Activated naive CD8-positive, alpha-beta T cell treated with anti-CD3 and anti-CD28 coated beads, Interleukin-2, amount 50 U/mL, for 24 hours (primary cell): Measurements from ENCODE around the gene ACTRT2.

ENCODE experiments used
- ATAC-seq: fragments of 150-1000 bp; cut with Tn5 transposase; one replicate; pipeline ENCODE4 v1.10.0; 2021
- DNase-seq: peaks from one replicate; pipeline ENCODE4 v3.0.0; 2021
- H3K27ac Mint-ChIP-seq: one replicate; pipeline ENCODE4 v1.8.0; 2021; ENCODE audit warnings: mild to moderate bottlenecking, mixed read lengths
- H3K27me3 Mint-ChIP-seq: one replicate; pipeline ENCODE4 v1.8.0; 2021; ENCODE audit warnings: mixed read lengths
- H3K36me3 Mint-ChIP-seq: one replicate; pipeline ENCODE4 v1.8.0; 2021; ENCODE audit warnings: low read depth, mixed read lengths
- H3K4me1 Mint-ChIP-seq: one replicate; pipeline ENCODE4 v1.8.0; 2021; ENCODE audit warnings: mixed read lengths
- H3K4me3 Mint-ChIP-seq: one replicate; pipeline ENCODE4 v1.8.0; 2021; ENCODE audit warnings: mild to moderate bottlenecking, moderate library complexity, mixed read lengths
- H3K9me3 Mint-ChIP-seq: one replicate; pipeline ENCODE4 v1.8.0; 2021; ENCODE audit warnings: mixed read lengths

ACTRT2 gene

DNA sequence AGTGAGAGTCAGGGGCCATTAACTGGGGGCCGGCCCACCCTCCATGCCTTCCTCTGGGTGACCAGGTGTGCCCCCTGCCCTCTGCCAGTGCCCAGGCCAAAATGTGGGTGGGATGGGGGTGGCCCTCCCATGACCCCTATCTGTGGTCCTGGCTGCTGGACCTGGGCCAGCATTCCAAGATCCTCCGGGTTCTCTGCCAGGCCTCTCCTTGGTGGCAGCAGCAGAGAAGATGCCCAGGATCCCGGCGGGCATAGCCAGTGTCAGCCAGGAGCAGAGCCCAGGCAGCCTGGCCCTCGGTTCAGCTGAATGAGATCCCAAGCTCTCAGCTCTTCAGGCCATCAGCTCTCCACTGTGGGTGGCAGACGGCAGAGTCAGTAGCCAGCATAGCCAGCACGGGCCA lies 31.3 kb upstream of the ACTRT2 start:
- no peak for ATAC-seq
- H3K27me3 Mint-ChIP-seq, result peaks cover 6% of the 10 kb centered on the region
- no peak overlapping the region for H3K4me3 Mint-ChIP-seq

DNA sequence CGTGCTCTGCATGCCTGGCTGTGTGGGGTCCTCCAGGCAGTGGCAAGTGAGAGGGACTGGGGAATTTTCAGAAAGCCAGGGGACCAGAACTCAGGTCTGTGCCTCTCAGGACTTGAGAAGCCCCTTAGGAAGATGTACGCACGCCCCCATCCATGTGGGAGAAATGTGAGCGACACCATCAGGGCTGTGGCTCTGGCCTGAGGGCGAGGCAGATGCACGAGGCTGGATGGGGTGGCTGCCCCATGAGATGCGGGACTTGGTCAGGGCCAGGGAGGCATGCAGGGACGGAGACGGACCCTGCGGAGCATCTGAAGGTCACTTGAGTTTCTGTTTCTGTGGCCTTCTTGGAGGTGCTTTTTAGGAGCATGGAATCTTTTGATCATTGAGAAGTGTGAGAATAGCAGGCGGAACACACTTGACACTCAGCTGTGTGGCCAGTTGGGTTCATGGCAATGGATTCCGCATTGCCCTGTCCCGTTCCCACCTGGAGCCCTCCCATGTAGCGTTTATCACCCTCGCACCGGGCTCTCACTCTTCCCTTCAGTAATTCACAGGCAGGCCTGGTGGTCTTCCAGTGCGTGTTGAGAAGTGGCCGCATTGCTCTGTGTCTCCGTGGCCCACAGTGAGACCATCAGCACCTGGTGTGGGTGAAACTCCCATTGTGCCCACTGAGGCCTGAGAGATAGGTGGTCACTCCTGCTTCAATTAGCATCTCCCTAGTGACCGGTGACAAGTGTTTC lies 30.7 kb upstream of the ACTRT2 start:
- peaks cover 7% of the 10 kb centered on the region for H3K9me3 Mint-ChIP-seq
- H3K27ac Mint-ChIP-seq, result no peak overlapping the region
- ATAC-seq (no peak), DNase-seq (no peak)
- no peak overlapping the region for H3K4me3 Mint-ChIP-seq
- peaks cover 6% of the 10 kb centered on the region for H3K27me3 Mint-ChIP-seq
- H3K36me3 Mint-ChIP-seq, result no peaks in the 10 kb centered on the region
- no peaks in the 10 kb centered on the region for H3K4me1 Mint-ChIP-seq

More for the DNA sequence above, 31.3 kb upstream of the ACTRT2 start:
- Mint-ChIP-seq H3K36me3 (no peaks in the 10 kb centered on the region), H3K9me3 (peaks cover 5% of the 10 kb centered on the region), H3K27ac (no peak overlapping the region), H3K4me1 (no peaks in the 10 kb centered on the region)
- DNase-seq, result no peak

GRCh38 chr1:2991753-2992495 lies 29.3 kb upstream of the ACTRT2 start:
- Mint-ChIP-seq H3K27ac (no peak overlapping the region), H3K4me3 (no peak overlapping the region), H3K36me3 (no peaks in the 10 kb centered on the region), H3K9me3 (peaks cover 14% of the 10 kb centered on the region), H3K4me1 (no peaks in the 10 kb centered on the region), H3K27me3 (peaks cover 4% of the 10 kb centered on the region)
- no peak for ATAC-seq
- DNase-seq, result no peak

DNA sequence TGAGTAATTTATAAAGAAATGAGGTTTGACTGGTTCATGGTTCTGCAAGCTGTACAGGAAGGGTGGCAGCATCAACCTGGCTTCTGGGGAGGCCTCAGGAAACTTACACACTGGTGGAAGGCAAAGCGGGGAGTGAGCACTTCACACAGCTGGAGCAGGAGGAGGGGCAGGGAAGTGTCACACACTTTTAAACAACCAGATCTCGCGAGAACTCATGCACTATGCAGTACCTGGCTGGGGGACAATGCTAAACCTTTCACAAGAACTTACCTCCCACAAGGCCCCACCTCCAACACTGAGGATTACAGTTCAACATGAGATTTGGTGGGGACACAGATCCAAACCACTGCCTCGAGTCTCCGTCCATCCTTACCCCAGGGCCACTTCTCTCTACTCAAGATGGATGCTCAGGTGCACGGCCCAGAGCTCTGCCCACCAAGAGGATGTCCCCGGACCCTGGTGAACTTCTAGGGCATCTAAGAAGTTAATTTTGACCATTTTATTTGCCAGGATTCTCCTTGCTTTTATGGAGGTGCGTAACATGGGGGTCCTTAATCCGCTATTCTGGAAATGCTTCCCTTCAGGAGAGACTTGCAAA lies 22.7 kb upstream of the ACTRT2 start:
- Mint-ChIP-seq H3K9me3 (peaks cover 14% of the 10 kb centered on the region), H3K27me3 (peaks cover 7% of the 10 kb centered on the region), H3K27ac (no peak overlapping the region), H3K4me3 (no peak overlapping the region), H3K4me1 (no peaks in the 10 kb centered on the region), H3K36me3 (no peaks in the 10 kb centered on the region)
- ATAC-seq (no peak), DNase-seq (no peak)

DNA sequence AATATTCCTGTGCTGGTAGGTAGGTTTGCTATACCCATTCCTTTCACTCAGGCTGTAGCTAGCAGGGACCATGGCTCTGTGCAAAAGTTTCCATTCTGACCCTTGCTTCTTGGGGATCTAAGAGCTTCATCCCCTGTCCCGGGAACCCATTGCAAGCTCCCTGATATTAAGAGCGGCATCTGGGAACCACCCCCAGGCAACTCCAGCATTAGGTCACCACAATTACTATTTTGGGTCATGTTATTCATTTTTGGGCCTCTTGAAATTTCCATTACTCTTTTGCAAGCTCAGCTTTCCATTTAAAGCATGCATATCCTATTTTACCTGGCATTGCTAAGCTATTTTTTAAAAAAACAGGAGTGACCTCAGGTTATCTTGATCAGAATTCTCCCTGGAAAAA lies 22.1 kb upstream of the ACTRT2 start:
- Mint-ChIP-seq H3K4me3 (no peak overlapping the region), H3K36me3 (no peaks in the 10 kb centered on the region), H3K4me1 (no peaks in the 10 kb centered on the region), H3K27ac (no peak overlapping the region), H3K27me3 (peaks cover 7% of the 10 kb centered on the region), H3K9me3 (peaks cover 10% of the 10 kb centered on the region)
- DNase-seq (no peak), ATAC-seq (no peak)

- no peaks in the 10 kb centered on the region for H3K4me1 Mint-ChIP-seq
- no peak for ATAC-seq
- no peak overlapping the region for H3K27ac Mint-ChIP-seq
- H3K9me3 Mint-ChIP-seq, result peaks cover 10% of the 10 kb centered on the region
- H3K27me3 Mint-ChIP-seq, result peaks cover 7% of the 10 kb centered on the region
- no peaks in the 10 kb centered on the region for H3K36me3 Mint-ChIP-seq
- DNase-seq, result no peak
- no peak overlapping the region for H3K4me3 Mint-ChIP-seq
Observed at GRCh38 chr1:2999571-2999970, 21.7 kb upstream of the ACTRT2 start.

DNA sequence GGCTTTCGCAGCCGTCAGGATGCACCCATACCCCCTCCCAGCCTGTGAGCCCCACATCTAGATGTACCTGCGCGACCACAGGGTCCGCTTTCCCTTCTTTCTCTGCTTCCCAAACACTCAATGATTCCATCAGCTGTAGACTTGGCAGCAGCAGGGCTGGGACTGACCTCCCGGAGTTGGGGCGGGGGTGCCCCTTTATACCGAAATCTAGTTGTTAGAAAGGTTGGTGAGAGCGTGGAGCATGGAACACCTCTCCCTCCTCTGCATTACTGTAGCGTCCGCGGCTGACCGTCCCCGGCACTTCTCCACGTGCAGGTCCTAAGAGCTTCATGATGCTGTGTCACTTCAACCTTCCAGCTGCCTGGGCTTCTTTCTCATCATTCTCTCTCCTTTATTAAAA lies 21.1 kb upstream of the ACTRT2 start:
- H3K36me3 Mint-ChIP-seq, result no peaks in the 10 kb centered on the region
- no peak for DNase-seq
- peaks cover 7% of the 10 kb centered on the region for H3K27me3 Mint-ChIP-seq
- no peak overlapping the region for H3K27ac Mint-ChIP-seq
- H3K4me3 Mint-ChIP-seq, result no peak overlapping the region
- no peaks in the 10 kb centered on the region for H3K4me1 Mint-ChIP-seq
- H3K9me3 Mint-ChIP-seq, result peaks cover 10% of the 10 kb centered on the region
- no peak for ATAC-seq

DNA sequence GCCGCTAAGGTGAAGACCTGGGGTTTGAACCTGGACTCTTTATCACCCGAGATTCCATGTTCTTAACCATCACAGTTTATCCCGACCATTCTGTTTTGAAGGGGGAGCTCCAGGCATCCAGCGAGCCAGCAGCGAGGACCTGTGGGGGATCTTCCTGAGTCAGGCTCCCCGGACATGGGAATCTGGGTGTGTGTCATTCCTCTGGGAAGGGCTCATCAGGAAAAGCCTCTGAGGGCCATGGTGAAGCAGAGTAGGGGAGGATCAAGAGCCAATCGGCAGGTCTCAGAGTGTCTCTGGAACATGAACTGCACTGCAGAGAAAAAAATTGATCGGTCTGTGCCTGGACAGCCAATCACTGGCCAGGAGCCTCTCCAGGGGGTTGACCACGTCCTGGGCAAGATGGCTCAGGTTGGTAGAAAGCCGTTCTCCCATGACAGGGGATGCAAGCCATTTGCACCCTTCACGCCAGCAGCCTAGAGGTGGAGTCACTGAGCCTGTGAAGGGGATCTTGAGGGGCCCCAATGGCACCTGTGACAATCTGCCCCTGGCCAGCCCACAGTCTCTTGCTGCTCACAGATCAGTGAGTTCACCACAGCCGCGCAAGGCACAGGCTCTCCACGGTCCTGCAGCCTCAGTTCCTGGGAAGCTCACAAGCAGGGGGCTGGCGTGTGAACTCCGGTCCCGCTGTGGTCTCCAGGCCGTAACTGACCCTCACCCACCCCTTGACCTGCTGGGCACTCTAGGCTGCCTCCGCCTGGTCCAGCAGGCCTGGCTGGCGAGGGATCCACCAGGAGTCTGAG lies 20.4 kb upstream of the ACTRT2 start:
- peaks cover 4% of the 10 kb centered on the region for H3K9me3 Mint-ChIP-seq
- no peak for DNase-seq
- H3K4me1 Mint-ChIP-seq, result no peaks in the 10 kb centered on the region
- H3K4me3 Mint-ChIP-seq, result no peak overlapping the region
- peak; percentile 7 for ATAC-seq
- no peaks in the 10 kb centered on the region for H3K36me3 Mint-ChIP-seq
- H3K27ac Mint-ChIP-seq, result no peak overlapping the region
- H3K27me3 Mint-ChIP-seq, result peaks cover 7% of the 10 kb centered on the region

DNA sequence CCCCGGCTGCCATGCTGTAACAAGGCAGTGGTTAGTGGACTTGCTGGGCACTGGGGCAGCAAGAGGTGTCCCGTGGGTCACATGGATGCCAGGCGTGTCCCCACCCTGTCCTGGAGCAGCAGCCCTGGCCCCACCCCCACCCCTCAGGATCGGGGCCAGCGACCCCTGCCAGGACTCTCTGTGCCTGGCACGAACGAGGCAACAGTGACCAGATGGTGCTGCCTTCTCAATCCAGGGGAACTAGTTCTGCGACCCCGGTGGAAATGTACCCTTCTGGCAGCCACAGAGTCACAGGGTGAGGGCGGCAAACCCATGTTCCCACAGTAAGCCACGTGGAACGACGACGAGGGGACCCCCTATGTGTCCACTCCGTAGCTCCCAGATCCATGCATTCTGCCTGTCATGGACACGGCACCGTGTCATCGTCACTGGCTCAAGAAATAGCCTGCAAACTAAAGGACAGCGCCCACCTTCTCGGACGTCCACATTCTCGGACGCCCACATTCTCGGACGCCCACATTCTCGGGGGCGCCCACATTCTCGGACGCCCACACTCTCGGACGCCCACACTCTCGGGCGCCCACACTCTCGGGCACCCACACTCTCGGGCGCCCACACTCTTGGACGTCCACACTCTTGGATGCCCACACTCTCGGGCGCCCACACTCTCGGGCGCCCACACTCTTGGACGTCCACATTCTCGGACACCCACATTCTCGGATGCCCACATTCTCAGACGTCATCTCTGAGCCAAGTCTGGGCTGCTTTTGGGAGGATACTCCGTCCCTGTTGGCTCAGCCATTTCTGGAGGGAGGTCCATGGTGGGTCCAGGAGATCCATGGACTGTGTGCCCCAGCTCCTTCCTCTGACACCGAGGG lies 19.6 kb upstream of the ACTRT2 start:
- Mint-ChIP-seq H3K36me3 (no peaks in the 10 kb centered on the region), H3K4me1 (no peaks in the 10 kb centered on the region), H3K27ac (no peak overlapping the region), H3K27me3 (peaks cover 7% of the 10 kb centered on the region), H3K9me3 (peaks cover 6% of the 10 kb centered on the region), H3K4me3 (no peak overlapping the region)
- ATAC-seq (no peak), DNase-seq (no peak)

- peaks cover 7% of the 10 kb centered on the region for H3K27me3 Mint-ChIP-seq
- no peak overlapping the region for H3K27ac Mint-ChIP-seq
- H3K4me1 Mint-ChIP-seq, result no peaks in the 10 kb centered on the region
- no peak overlapping the region for H3K4me3 Mint-ChIP-seq
- H3K9me3 Mint-ChIP-seq, result peaks cover 12% of the 10 kb centered on the region
- no peak for DNase-seq
- ATAC-seq, result no peak
- peaks cover 2% of the 10 kb centered on the region for H3K36me3 Mint-ChIP-seq
Observed at GRCh38 chr1:3002349-3003038, 18.8 kb upstream of the ACTRT2 start.

- H3K27me3 Mint-ChIP-seq, result peaks cover 12% of the 10 kb centered on the region
- DNase-seq, result no peak
- ATAC-seq, result no peak
- H3K36me3 Mint-ChIP-seq, result peaks cover 6% of the 10 kb centered on the region
- H3K9me3 Mint-ChIP-seq, result peaks cover 20% of the 10 kb centered on the region
- no peaks in the 10 kb centered on the region for H3K4me1 Mint-ChIP-seq
- no peak overlapping the region for H3K27ac Mint-ChIP-seq
- no peak overlapping the region for H3K4me3 Mint-ChIP-seq
Observed at GRCh38 chr1:3003039-3003940, 18.0 kb upstream of the ACTRT2 start.

DNA sequence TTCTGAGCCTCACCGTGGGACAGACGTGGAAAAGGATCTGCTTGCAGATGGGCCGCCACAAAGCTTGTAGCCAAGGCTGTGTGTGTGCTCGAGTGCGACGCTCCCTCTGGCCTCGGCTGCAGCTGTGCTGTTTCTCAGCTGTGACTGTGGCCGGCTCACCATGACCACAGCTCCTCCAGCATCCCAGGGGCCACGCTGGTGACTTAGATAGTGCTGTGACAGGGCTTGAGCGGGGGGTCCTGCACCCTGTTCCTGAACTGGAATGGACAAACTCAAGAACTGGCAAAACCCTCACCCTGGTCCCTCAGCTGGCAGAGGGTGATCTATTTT lies 17.4 kb upstream of the ACTRT2 start:
- H3K4me3 Mint-ChIP-seq, result no peak overlapping the region
- no peak overlapping the region for H3K27ac Mint-ChIP-seq
- H3K9me3 Mint-ChIP-seq, result peaks cover 23% of the 10 kb centered on the region
- H3K36me3 Mint-ChIP-seq, result peaks cover 6% of the 10 kb centered on the region
- no peak for ATAC-seq
- DNase-seq, result no peak
- H3K4me1 Mint-ChIP-seq, result no peaks in the 10 kb centered on the region
- H3K27me3 Mint-ChIP-seq, result peaks cover 8% of the 10 kb centered on the region
